Body of pancreas (tissue), 4 donors: Measurements from ENCODE around the gene TPMT.

Experiments used
- CTCF ChIP-seq, 7 experiments: fragments of 450-650 bp in 4 of 7; fragments of 200-600 bp in 3 of 7; sonication (generic) in 3 of 7; IDR thresholded peaks; one replicate each; pipeline ENCODE4 v1.5.1; 2016 to 2019; ENCODE audit warnings: antibody characterized with exemption in 7 of 7
- POLR2A ChIP-seq, 3 donors: fragments of 450-650 bp; IDR thresholded peaks; one replicate each; pipeline ENCODE4 v1.6.1; 2016; ENCODE audit warnings: antibody characterized with exemption in 3 of 3, mild to moderate bottlenecking in 2 of 3

DNA sequence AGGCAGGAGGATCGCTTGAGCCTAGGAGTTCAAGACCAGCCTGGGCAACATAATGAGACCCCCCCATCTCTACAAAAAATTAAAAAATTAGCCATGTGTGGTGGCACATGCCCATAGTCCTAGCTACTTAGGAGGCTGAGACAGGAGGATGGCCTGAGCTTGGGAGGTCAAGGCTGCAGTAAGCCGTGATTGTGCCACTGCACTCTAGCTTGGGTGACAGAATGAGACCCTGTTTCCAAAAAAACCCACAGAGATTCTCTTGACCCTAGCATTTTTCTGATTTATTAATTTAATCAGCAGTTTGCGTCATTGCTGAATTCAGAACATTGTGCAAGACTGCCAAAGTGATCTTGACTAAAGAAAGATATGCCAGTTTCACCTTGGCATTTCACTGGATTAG lies 37.1 kb upstream of the TPMT start:
- TF ChIP-seq CTCF (IDR thresholded peaks at IDR 0.05) (no peak), POLR2A (IDR thresholded peaks at IDR 0.05) (no peak)
